Left forelimb (tissue), 1 donor: Measurements from ENCODE around the gene MTARC2.

Source experiments
- DNase-seq: peaks from one replicate; pipeline ENCODE4 v3.0.0-alpha.2; 2018; ENCODE audit warnings: low spot score

MTARC2 gene

GRCh38 chr1:220827445-220828178 lies 79.5 kb downstream of the MTARC2 start:
- DNase-seq = no peak

- DNase-seq = no peak
Observed at GRCh38 chr1:220828179-220828490, 80.0 kb downstream of the MTARC2 start.

- DNase-seq = no peak
Observed at GRCh38 chr1:220828950-220829586, 80.9 kb downstream of the MTARC2 start.

GRCh38 chr1:220833436-220833835 lies 85.3 kb downstream of the MTARC2 start:
- DNase-seq = no peak
